GM18520 (cell line): ENCODE data around the gene CPT1A.

ENCODE experiments used
- ATAC-seq: cut with Tn5 transposase; IDR thresholded peaks from one replicate; pipeline ENCODE4 v1.9.1; 2021; ENCODE audit not compliant: unreplicated experiment

The CPT1A gene

DNA sequence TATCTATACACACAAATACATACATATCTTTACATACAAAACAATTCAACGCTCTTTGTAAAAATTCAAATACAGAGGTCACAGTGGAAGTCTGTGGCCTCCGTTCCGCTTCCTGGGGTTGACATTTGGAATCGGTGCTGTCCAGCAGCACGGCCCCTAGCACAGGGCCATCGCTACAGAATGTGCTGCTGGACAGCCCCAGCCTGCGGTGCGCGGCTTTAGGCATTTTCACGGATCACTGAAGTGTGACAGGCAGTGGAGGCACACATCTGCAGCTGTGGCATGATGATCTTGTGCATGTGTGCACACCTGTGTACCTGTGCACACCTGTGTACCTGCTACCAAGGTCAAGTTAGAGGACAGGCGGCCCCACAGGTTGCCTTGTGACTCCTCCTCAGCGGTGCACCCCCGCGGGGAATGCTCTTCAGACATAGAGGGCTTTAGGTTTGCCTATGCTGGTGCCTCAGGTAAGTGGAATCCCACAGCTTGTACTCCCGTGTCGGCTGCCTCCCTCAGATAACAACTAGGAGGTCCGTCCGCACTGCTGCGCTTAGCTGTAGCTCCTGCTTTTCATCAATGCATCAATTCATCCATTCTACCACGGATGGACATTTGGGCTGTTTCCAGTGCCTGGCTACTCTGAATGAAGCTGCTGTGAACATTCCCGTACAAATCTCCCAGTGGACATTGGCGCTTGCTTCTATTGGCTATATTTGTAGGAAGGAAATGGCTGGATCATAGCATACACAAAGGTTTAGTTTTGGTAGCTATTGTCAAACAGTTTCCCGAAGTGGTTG is 127.5 kb downstream of the CPT1A start:
- no peak for ATAC-seq

DNA sequence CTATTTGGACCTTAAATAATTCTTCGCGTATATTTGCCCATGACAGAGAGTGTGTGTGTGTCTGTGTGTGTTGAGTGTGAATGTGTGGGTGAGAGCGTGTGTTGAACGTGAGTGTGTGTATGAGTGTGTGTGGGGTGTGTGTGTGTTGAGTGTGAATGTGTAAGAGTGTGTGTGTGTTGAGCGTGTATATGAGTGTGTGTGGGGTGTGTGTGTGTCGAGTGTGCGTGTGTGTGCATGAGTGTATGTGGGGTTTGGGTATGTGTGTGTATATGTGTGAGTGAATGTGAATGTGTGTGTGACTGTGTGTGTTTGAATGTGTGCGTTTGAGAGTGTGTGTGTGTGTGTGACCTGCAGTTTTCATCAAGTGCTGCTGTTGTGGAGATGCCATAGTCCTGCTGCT is 130.6 kb downstream of the CPT1A start:
- no peak for ATAC-seq

DNA sequence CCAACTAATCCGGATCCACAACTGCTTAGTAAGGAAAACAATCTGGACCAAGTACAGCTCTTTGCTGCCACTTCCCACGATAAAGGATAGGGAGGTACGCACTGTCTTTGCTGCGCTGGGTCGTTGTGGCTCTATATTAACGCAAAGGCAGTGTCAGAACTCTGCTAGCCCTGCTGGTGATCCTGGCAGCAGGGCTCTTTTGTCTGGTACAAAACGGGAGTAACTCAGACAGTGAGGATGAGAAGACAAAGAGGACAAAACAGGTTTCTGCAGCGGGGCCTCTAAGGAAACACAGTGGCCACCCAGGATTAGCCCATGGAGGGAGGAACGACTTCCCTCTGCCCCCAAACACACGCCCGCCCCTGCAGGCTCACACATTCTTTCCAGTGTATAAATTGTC is 131.3 kb downstream of the CPT1A start:
- ATAC-seq = no peak

DNA sequence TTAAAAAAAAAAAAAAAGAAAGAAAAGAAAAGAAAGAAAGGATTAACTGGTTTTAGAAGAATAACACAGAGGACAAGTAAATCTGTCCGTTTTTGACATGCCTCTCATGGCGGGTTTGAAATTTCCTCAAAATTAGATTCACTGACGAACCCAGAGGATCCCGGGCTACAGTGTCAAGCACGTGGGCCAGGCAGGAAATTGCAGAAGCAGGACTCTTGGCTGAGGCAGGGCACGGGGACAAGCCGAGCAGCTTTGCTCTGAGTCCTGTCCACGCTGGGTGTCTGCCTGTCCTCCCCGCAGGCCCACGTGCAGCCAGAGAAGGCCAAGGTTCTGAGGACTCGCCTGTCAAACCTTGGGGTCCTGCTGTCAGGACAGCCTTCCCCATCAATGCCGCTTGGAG is 132.7 kb downstream of the CPT1A start:
- no peak for ATAC-seq

DNA sequence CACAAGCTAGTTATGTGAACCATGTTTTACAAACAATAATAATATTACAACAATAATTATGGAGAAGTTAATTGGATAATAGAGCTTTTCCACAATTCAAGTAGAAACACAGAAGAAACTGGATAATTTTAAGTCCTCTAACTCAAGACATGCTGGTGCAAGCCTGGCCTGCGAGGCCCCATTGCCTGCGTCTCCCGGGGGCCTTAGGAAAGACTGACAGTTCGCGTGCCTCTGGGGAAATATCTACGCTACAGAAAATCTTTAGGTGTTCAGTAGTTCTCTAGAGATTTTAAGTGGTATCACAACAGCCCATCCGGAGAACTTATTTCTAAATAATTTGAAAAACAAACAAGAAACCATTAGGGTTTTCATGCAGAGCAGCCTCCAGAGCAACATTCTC is 134.2 kb downstream of the CPT1A start:
- no peak for ATAC-seq

DNA sequence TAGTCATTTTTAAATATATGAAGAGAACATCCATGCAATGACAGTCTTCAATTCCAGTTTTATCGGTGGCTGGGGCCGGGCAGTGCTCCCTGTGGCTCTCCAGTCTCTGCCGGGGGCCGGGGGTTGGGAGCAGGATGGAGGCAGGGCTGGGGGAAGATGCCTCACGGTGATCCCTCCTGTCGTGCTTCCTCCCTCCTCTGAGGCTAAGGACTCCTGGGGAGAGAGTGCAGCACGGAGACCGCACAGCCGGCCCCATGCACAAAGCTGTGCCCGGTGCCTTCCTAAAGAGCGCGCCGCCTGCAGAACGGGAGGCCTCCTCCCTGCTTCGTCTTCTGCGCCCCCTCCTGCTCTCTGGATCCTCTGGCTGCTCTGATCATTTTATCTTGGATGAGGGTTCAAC is 136.8 kb downstream of the CPT1A start:
- ATAC-seq = no peak
